Measurements from ENCODE around the gene TAPBP.
"Not testable (repeated sequence)": the region's sequence is repeated elsewhere in the genome, so short reads cannot be mapped to it uniquely, and the experiment has no call there.

The TAPBP gene

DNA sequence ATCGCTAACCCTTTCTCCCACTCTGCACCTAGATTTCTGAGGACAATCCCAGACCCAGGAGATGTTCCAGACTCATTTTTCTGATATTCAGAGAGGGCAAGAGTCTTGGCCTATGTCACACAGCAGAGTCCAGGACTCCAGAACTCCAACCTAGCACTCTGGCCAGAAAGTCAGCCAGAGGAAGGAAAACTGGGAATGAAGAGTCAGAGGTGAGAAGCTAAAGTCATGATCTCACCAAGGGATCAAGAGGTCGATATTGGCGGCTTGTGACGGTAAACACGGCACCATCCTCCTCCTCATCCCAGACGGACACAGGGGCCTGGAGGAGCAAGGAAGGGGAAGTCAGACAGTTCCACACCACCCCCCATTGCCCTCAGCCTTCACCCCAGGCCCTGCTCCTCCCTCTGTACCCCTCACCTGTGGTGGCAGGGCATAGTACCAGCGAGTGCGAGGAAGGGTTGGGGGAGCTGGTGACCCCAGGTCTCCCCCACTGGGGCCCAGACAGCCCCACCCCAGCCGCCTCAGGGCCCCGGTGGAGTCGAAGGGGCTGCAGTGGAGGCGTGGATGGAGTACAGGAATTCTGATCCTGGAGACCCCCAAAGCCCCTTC is 17.0 kb downstream of the TAPBP start:
- DNase-seq (ENCODE audit: low read depth) = no peak

DNA sequence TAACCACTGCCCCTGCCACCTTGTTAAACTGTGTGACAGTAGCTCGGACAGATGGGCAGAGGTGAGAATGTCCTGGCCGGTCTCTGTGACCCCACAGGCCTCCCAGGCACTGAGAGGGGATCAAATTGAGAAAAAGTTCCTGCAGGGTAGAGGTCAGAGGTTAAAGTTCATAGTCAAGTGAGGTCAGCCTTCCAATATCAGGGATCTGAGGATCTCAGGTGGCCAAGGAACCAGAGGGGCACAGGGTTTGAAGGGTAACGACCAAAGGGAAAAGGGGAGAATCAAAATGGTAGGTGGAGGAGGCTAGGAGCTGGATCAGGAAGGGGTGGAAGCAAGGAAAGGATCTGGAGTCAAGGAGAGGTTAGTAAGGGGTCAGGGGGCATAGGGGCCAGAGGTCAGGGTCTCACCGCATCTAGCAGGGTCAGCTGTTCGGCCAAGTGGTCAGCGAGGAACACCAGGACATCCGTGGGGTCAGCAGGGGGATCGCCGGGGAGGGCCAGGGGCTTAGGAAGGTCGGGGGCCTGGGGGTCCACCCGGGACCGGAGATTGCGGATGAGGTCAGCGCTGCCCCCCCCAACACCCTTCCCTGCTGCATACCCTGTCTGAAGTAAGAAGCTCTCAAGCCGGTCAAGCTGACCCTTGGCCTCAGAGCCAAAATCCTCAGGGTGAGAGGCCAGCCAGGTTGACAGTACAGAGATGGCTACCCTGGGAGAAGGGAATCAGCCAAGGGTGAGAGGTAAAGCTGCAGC is 18.1 kb downstream of the TAPBP start:
- no peak for DNase-seq (ENCODE audit: low read depth)

DNA sequence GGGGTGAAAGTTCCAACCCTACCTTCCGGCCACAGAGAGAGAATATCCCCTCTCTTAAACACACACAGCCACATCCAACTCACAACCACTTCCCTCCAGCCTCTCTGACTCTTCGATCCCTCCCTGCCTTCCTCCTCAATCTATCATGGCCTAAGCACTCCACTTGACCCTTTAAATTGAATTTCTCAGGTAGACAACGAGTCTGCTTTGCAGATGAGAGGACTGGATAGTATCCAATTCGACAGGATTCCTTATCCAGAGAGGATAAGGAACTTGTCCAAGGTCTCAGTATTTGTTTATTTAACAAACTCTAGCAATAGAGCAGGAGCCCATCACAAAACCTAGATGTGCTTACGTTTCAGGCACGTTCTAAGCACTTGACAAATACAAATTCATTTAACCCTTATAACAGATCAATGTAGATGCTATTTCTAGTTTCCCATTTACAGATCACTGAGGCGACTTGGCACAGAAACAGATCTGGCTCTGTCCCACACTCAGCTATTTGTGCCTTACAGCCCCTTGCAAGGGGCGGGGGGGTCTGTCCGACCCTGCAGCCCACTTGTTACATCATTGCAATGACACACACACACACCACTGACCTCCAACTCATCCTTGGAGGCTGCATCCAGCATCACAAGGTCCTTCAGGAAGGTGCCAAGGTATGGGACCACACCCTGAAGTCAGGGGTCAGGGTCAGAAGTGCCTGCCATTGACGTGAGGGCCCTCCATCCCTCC is 19.6 kb downstream of the TAPBP start:
- DNase-seq (ENCODE audit: low read depth) = no peak

DNA sequence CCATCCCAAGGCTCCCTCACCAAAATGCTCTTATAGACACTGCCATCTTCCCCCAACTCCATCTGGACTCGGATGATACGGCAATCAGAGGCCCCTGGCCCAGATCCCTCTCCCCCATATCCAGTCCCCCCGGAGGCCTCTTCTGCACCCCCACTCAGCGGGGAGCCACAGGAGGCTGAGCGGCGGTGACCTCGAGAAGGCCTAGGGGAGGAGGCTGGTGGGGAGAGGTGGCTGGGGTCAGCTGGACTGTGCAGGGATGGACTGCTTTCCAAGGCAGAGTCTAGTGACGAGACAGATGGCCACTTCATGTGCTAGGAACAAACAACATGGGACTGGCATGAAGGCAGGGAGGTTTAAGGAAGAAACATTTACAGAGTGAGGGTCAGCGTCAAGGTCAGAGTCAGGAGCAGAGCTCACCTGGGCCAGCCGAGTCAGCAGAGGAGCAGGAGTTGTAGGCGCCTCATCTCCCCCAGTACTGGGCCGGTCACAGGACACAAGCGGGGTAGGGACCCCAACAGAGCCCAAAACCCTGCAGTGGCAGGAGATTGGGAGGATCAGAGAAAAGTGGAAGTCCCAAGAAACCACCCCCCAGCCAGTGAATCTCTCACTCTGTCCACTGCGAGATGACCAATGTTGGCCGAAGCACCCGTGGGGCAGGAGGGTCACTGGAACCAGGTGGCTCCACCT is 20.7 kb downstream of the TAPBP start:
- no peak for DNase-seq (ENCODE audit: low read depth)

DNA sequence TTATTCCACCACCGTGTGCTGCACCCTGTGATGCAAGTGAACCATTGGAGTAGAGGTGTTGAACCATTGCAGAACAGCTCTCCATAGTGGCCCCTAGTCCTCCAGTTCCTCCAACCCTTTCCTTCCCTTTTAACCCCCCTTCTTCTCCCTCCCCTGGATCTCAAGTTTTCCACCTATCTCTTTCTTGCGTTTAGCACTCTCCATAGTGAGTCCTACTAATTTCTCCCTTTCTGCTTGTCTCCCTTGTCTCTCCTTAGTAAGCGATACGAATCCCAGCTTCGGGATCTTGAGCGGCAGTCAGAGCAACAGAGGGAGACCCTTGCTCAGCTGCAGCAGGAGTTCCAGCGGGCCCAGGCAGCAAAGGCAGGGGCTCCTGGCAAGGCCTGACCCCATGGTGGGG is 23.4 kb downstream of the TAPBP start:
- no peak for DNase-seq (ENCODE audit: low read depth)

DNA sequence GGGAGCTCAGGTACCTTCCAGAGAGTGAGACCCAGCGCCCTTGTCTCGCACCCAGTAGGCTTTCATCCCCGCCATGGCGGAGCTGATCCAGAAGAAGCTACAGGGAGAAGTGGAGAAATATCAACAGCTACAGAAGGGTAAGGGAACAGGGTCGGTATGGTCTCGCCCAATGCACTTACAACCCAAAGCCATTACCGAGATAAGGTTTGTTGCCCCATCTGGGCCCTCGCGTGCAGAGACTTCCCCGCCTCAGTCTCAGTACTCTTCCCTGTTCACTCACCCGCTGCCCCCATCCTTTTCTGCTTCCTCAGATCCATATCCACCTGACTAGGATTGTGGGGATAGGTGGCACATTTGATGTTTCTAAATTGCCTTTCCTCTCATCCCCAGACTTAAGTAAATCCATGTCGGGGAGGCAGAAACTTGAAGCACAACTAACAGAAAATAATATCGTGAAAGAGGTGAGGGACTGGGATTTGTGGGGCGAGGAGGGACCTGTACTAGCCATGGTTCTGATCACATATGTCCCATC is 24.0 kb downstream of the TAPBP start:
- DNase-seq (ENCODE audit: low read depth) = no peak

DNA sequence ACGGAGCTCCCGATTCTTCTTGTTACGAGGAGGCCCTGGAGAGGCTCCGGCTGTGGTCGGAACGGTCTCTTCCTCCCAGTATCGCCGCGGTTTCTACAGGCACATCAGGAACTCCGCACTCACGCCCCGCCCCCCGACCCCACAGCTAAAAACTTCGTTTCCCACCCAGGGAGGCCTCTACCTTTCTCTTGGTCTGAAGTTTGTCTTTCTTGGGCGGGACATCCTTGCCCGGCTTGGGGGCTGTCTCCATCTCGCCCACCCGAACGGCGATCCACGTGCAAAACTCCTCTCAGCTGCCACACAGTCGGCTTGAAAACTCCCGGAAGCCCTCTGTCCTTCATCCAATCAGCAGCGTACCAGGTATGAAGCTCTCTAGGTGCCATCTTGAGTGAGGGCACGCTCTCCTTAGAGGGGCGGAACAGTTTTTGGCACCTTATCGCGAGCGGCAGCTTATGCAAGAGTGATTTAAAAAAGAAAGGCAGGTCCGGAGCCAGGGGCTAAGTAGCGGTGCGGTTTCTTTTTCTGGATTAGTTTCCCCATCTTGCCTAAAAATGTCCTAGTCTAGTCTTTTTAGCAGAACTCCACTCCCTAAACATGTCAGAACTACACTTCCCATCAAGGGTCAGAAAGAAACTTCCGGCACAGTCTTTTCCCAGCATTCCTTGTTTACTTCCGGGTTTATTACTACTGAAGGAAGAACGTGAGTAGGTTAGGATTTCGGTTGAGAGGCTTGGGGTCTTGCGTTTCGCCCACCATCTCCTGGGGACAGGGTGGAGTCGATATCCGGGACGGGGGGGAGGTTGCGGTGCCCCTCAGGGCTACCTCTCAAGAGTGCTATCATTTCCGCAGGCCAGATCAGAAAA is 24.7 kb downstream of the TAPBP start, which contains the start of the genes PFDN6 and WDR46:
TSS of gene PFDN6 (plus strand) at position 681 of the 863 bp plus-strand sequence. CDS start 256 bp downstream, outside the sequence.
TSS of gene WDR46 (minus strand) at position 319 of the 863 bp plus-strand sequence. CDS start at position 250, 69 bp downstream.
- DNase-seq (ENCODE audit: low read depth) = peak; percentile 60

DNA sequence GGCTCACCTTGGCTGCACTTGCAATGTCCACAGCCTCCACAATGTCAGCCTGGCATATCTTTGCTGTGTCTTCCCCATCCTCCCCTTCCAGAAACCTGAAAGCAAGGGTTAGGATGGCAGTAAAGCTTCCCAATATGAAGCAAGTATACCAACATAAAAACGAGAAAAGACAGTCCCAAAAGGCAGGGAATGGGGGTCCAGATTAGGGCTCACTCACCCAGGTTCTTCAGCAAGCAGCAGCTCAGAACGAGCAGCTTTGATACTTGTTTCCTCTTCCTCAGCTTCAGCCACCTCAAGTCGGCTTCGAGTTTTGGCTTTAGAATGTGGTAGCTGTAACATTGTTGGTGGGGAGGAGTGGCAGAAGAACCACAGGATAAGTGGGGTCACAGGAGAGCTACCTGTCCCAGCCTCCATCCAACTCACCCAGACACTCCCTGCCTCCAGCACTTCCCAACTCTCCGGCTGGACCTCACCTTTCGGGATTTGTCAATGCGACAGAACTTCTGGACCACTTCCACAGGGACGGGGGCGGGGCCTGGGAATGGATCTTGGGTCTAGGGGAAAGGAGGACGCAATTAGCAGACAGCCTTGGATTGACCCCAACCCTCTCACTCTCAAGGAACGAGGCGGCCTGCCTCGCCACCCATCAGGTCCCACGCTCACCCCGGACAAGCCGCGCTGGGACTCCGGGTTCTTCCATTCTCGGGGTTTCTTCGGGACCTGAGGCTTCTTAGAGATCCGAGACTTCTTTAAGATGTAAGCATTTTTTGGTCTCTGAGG is 25.5 kb downstream of the TAPBP start:
- no peak for DNase-seq (ENCODE audit: low read depth)

DNA sequence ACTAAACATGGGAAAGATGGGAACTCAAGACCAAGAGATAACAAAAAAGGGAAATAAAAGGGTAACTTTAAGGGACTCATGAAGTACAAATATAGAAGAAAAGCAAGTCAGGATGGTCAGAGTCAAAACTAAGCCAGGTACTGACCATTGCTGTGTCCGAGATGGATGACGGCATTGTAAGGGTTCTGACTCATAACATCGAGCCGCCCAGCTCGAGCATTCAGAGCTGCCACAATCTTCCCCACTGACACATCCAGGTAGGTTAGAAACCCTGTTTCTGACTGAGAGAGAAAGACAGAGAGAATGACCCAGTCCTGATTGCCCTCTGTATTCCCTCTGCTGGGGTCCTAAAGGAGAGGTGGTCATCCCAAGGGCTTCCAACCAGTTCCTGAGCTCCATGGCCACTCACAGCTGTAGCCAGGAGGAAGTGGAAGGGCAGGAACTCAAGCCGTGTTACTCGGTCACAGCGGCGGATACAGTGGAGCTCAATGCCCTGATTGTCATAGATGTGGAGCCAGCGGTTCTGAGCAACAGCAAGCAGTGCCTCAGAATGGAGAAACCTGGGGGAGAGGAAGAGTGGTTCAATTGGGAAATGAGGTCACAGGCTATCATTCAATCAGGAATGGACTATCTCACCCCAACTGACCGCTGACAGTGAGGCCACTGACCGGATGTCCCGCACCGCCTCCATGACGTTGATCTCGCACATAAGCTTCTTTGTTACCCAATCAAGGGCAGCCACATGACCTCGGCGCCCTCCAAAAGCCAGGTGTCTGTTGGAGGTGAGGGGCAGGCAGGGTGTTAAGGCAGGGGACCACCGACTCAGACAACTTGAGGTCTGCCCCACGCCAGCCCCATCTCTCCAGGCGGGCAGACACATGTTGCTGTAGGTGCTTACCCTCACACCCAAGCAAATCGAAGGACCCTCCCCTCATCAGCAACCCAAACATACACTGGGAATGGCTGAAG is 26.6 kb downstream of the TAPBP start:
- DNase-seq (ENCODE audit: low read depth) = no peak

DNA sequence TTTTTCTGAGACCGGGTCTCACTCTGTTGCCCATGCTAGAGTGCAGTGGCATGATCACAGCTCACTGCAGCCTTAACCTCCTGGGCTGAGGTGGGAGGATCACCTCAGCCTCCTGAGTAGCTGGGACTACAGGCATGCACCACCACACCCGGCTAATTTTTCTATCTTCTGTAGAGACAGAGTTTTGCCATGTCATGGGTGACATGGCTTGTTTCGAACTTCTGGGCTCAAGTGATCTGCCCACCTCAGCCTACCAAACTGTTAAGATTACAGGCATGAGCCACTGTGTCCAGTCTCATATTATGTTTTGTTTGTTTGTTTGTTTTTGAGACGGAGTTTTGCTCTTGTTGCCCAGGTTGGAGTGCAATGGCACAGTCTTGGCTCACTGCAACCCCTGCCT is 28.7 kb downstream of the TAPBP start:
- not testable (repeated sequence) for DNase-seq (ENCODE audit: low read depth)

DNA sequence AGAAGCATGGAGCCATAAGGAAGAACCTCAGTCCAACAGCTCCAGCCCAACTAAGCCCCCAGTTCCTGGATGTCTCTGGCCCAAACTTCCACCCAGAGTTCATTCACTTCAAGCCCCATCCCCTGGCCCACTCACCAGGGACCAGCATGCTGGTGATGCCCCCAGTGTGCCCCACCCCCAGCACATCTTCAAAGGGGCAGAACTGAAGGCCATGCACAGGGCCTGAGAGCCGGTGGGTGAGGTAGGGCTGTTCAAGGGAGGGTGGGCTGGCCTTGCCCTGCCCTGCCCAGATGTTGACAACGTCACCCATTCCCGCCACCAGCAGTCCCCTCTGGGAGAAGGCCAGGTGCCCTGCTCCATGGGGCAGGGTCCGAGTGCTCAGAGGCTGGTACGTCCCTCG is 33.3 kb downstream of the TAPBP start:
- DNase-seq (ENCODE audit: low read depth) = no peak

DNA sequence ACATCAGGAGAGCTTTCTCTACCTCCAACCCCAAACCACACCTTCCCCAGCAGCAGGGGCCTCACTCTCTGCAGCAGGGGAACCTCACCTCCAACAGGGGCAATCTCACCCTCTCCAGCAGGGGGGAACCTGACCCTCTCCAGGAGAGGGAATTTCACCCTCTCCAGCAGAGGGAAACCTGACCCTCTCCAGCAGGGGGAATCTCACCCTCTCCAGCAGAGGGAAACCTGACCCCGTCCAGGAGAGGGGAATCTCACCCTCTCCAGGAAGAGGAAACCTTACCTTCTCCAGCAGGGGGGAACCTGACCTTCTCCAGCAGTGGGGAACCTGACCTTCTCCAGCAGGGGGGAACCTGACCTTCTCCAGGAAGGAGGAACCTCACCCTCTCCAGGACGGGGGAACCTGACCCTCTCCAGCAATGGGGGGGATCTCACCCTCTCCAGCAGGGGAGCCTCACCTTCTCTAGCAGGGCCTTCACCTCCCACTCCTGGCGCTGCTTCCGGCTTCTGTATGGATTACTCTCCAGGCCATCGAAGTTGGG is 33.8 kb downstream of the TAPBP start:
- no peak for DNase-seq (ENCODE audit: low read depth)

DNA sequence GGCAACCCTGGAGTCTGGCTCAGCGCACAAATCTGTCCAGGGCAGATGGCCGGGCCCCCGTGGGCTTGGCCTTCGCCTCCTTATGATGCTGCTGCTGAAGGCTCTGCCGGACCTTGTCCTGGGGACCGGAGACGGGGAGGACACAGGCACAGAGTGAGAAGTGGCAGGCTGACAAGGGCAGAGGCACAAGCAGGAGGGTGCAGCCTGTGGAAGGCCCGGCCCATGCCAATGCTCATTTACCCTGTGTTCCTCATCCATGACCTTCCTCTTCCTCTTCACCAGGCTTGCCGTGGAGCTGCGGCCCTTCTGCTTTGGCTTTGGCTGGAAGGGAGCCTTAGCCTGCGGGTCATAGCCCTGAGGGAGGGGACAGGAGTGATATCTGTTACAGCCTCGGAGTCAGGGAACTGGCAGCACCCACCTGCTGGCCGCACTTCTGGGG is 34.6 kb downstream of the TAPBP start:
- DNase-seq (ENCODE audit: low read depth) = no peak

DNA sequence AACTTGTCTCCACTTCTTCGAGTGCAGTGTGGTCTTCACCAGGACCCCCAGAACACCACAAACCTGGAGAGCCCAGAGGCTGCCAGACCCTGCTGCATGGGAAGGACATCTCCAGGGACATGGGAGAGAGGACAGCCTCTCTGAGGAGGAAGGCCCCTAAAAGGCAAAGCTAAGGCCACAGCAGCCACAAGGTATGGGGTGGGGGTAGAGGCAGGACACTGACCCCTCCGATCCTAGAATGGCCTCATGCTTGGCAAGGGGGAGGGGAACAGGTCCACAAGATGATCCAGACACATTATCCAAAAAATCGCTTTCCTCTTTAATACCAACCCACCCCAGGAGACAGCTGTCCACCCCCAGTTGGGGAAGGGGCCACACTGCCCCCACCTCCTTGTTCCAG is 35.1 kb downstream of the TAPBP start:
- DNase-seq (ENCODE audit: low read depth) = no peak

DNA sequence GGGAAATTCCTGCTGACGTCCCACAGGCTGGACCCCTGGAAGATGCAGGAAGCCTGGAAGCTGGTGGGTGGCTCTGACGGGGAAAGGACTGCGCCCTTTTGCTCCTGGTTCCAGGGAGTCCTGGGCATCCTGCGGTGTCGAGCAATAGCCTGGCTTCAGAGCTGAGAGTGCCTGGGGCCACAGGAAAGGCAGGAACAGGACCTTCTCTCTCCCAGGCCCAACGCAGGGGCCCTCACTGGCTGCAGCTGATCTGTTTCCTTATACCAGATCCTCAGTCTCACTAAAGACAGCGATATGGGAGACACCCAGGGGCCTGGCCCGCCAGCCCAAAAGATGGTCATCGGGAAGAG is 35.5 kb downstream of the TAPBP start:
- no peak for DNase-seq (ENCODE audit: low read depth)

DNA sequence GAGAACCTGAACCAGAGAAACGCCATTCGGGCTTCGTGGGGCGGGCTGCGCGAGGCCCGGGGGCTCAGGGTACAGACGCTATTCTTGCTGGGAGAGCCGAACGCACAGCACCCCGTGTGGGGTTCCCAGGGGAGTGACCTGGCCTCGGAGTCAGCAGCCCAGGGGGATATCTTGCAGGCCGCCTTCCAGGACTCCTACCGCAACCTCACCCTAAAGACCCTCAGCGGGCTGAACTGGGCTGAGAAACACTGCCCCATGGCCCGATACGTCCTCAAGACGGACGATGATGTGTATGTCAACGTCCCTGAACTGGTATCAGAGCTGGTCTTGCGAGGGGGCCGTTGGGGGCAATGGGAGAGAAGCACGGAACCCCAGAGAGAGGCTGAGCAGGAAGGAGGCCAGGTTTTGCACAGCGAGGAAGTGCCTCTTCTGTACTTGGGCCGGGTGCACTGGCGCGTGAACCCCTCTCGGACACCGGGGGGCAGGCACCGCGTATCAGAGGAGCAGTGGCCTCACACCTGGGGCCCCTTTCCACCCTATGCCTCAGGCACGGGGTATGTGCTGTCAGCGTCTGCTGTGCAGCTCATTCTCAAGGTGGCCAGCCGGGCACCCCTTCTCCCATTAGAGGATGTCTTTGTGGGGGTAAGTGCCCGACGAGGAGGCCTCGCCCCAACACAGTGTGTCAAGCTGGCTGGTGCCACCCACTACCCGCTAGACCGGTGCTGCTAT is 36.1 kb downstream of the TAPBP start:
- no peak for DNase-seq (ENCODE audit: low read depth)

DNA sequence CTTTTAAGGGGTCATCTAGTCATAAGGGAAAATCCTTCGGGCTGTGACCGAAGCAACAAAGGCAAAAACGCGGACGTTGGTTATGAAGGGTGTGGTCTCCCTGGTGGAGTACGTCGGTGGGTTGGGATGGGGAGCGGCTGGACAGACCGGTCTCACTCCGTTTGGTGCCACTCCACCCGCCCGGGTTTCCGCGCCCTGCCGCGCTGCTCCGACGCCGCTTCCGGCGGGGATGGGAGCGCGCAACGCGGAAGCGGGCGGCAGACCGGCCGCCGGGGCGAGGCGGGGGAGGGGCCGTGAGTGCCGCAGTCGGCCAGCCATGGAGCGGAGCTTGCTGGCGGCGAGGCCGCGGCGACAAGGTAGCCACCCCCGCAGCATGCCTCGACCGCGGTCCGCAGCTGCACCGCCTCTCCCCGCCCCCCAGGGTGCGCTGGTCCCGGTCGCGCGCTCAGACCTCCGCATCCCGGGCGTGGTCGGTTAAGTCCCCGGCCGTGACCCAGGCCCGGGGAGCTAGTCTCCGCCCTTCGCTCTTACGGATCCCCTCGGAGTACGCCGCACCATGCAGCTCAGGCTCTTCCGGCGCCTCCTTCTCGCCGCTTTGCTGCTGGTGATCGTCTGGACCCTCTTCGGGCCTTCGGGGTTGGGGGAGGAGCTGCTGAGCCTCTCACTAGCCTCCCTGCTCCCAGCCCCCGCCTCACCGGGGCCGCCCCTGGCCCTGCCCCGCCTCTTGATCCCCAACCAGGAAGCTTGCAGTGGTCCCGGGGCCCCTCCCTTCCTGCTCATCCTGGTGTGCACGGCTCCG is 36.8 kb downstream of the TAPBP start, which contains the start of gene B3GALT4:
TSS of gene B3GALT4 (plus strand) at position 260 of the 799 bp plus-strand sequence. CDS start at position 557, 297 bp downstream.
- peak; percentile 62 for DNase-seq (ENCODE audit: low read depth)
